Measurements from ENCODE around the gene OR5L2. TPM values are rescaled to one million over a fixed set of nuclear protein-coding genes. Genes with fewer than 3 reads are reported as not detected.
"Not testable (repeated sequence)": the region's sequence is repeated elsewhere in the genome, so short reads cannot be mapped to it uniquely, and the experiment has no call there.

The OR5L2 gene
- total and polyA plus RNA-seq, 4 donors = not detected

- intact Hi-C loops (cut with DNase I) = no loop called here
Observed at GRCh38 chr11:55849037-55849436, 22.0 kb downstream of the OR5L2 start.

DNA sequence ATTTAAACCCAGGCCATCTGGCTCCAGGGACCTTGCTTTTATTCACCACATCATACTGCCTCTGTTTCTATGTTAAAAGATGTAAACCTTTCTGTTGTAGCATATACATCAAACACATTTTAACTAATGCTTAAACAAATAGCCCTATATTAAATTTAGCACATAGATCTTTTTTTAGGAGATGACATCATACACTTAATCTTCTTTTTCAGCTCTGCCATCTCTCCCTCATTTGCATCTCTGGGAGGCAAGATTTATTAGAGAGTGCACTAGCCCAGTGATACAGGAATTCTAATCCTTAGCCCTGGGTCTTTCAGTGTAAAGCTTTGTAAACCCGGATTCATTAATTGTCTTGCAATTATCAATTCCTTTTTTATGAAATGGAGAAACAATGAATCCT, 25.1 kb downstream of the OR5L2 start:
- H3K4me1 ChIP-seq (ENCODE audit: control insufficient read depth in 1 of 2, insufficient read depth in 2 of 2, low read length in 2 of 2) = no peaks in the 10 kb centered on the region
- no peak for DNase-seq
- no peaks in the 10 kb centered on the region for H3K36me3 ChIP-seq (ENCODE audit: control insufficient read depth in 1 of 2, insufficient read depth in 2 of 2, low read length in 1 of 2)
- no peak for ATAC-seq (ENCODE audit: low FRiP score)
- H3K4me3 ChIP-seq (ENCODE audit: low read length in 2 of 2) = no peak overlapping the region
- intact Hi-C loops (cut with DNase I) = no loop called here
- WGBS, 2 donors = 80 to 85% methylated on average over 1 of the region's 1 CpG
- H3K27ac ChIP-seq (ENCODE audit: low read depth in 1 of 2, low read length in 2 of 2) = no peak overlapping the region
- H3K27me3 ChIP-seq (ENCODE audit: control insufficient read depth in 1 of 2, insufficient read depth in 2 of 2, low read length in 1 of 2) = peaks cover 0 to 2% of the 10 kb centered on the region in 2 donors
- H3K9me3 ChIP-seq (ENCODE audit: control insufficient read depth, low read length) = no peaks in the 10 kb centered on the region

More at GRCh38 chr11:55849037-55849436, 22.0 kb downstream of the OR5L2 start:
- H3K9me3 ChIP-seq (ENCODE audit: control insufficient read depth, low read length) = no peaks in the 10 kb centered on the region
- no peaks in the 10 kb centered on the region for H3K4me1 ChIP-seq (ENCODE audit: control insufficient read depth in 1 of 2, insufficient read depth in 2 of 2, low read length in 2 of 2)
- ATAC-seq (ENCODE audit: low FRiP score) (no peak), DNase-seq (no peak)
- no peak overlapping the region for H3K27ac ChIP-seq (ENCODE audit: low read depth in 1 of 2, low read length in 2 of 2)
- H3K27me3 ChIP-seq (ENCODE audit: control insufficient read depth in 1 of 2, insufficient read depth in 2 of 2, low read length in 1 of 2) = no peaks in the 10 kb centered on the region
- no peak overlapping the region for H3K4me3 ChIP-seq (ENCODE audit: low read length in 2 of 2)
- no peaks in the 10 kb centered on the region for H3K36me3 ChIP-seq (ENCODE audit: control insufficient read depth in 1 of 2, insufficient read depth in 2 of 2, low read length in 1 of 2)

DNA sequence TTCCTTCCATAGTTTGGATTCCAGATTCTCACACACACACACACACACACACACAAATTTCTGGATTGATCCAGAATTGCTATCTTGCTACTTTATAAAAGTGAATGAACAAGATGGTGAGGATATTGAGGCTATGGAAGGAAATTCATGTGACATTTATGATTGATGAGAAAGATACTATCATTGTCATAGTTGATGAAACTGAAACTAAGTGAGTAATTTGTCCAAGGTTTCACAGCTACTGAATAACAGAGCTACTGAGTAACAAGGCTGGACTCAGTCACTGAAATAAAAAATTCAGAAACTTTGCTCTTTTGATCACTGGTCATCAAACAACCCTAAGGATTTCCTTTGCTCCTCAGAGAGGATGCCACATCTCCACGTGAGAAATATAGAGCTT, 27.7 kb downstream of the OR5L2 start:
- ATAC-seq (ENCODE audit: low FRiP score) (no peak), DNase-seq (no peak)
- Histone ChIP-seq H3K27ac (ENCODE audit: low read depth in 1 of 2, low read length in 2 of 2) (no peak overlapping the region), H3K27me3 (ENCODE audit: control insufficient read depth in 1 of 2, insufficient read depth in 2 of 2, low read length in 1 of 2) (peaks cover 0 to 2% of the 10 kb centered on the region in 2 donors), H3K36me3 (ENCODE audit: control insufficient read depth in 1 of 2, insufficient read depth in 2 of 2, low read length in 1 of 2) (no peaks in the 10 kb centered on the region), H3K4me3 (ENCODE audit: low read length in 2 of 2) (no peak overlapping the region), H3K4me1 (ENCODE audit: control insufficient read depth in 1 of 2, insufficient read depth in 2 of 2, low read length in 2 of 2) (no peaks in the 10 kb centered on the region), H3K9me3 (ENCODE audit: control insufficient read depth, low read length) (no peaks in the 10 kb centered on the region)
- WGBS, 2 donors = 11 to 15% methylated on average over 1 of the region's 1 CpG
- intact Hi-C loops (cut with DNase I) = no loop called here

- DNase-seq; H3K27ac ChIP-seq (ENCODE audit: low read depth in 1 of 2, low read length in 2 of 2); H3K36me3 ChIP-seq (ENCODE audit: control insufficient read depth in 1 of 2, insufficient read depth in 2 of 2, low read length in 1 of 2); intact Hi-C loops (cut with DNase I); H3K4me3 ChIP-seq (ENCODE audit: low read length in 2 of 2); H3K9me3 ChIP-seq (ENCODE audit: control insufficient read depth, low read length); H3K27me3 ChIP-seq (ENCODE audit: control insufficient read depth in 1 of 2, insufficient read depth in 2 of 2, low read length in 1 of 2); H3K4me1 ChIP-seq (ENCODE audit: control insufficient read depth in 1 of 2, insufficient read depth in 2 of 2, low read length in 2 of 2); ATAC-seq (ENCODE audit: low FRiP score): not testable (repeated sequence)
- 80 to 82% methylated on average over 4 of the region's 4 CpGs for WGBS, 2 donors
Observed at GRCh38 chr11:55867354-55867753, 40.3 kb downstream of the OR5L2 start.

- H3K9me3 ChIP-seq (ENCODE audit: control insufficient read depth, low read length); H3K27me3 ChIP-seq (ENCODE audit: control insufficient read depth in 1 of 2, insufficient read depth in 2 of 2, low read length in 1 of 2); ATAC-seq (ENCODE audit: low FRiP score); intact Hi-C loops (cut with DNase I); DNase-seq; H3K4me1 ChIP-seq (ENCODE audit: control insufficient read depth in 1 of 2, insufficient read depth in 2 of 2, low read length in 2 of 2); H3K36me3 ChIP-seq (ENCODE audit: control insufficient read depth in 1 of 2, insufficient read depth in 2 of 2, low read length in 1 of 2); H3K27ac ChIP-seq (ENCODE audit: low read depth in 1 of 2, low read length in 2 of 2); H3K4me3 ChIP-seq (ENCODE audit: low read length in 2 of 2): not testable (repeated sequence)
- WGBS, 2 donors = 12 to 15% methylated on average over 30 to 33 of the region's 33 CpGs
Observed at GRCh38 chr11:55872731-55873130, 45.7 kb downstream of the OR5L2 start.

- H3K4me3 ChIP-seq (ENCODE audit: low read length in 2 of 2); intact Hi-C loops (cut with DNase I); H3K27ac ChIP-seq (ENCODE audit: low read depth in 1 of 2, low read length in 2 of 2); H3K36me3 ChIP-seq (ENCODE audit: control insufficient read depth in 1 of 2, insufficient read depth in 2 of 2, low read length in 1 of 2); DNase-seq; H3K9me3 ChIP-seq (ENCODE audit: control insufficient read depth, low read length); H3K27me3 ChIP-seq (ENCODE audit: control insufficient read depth in 1 of 2, insufficient read depth in 2 of 2, low read length in 1 of 2); ATAC-seq (ENCODE audit: low FRiP score); H3K4me1 ChIP-seq (ENCODE audit: control insufficient read depth in 1 of 2, insufficient read depth in 2 of 2, low read length in 2 of 2): not testable (repeated sequence)
- 15 to 19% methylated on average over 28 to 34 of the region's 34 CpGs for WGBS, 2 donors
Observed at GRCh38 chr11:55873146-55873545, 46.1 kb downstream of the OR5L2 start.

Other genes with a start within 250 kb of the OR5L2 start
- not detected for gene OR4C11, start 219.6 kb upstream of the OR5L2 start, total RNA-seq
- not detected for gene OR4C11, start 219.6 kb upstream of the OR5L2 start, polyA plus RNA-seq
- not detected for gene OR4P4, start 192.1 kb upstream of the OR5L2 start, total RNA-seq
- gene OR4P4, start 192.1 kb upstream of the OR5L2 start, polyA plus RNA-seq = not detected
- not detected for gene OR4S2, start 178.9 kb upstream of the OR5L2 start, total RNA-seq
- gene OR4S2, start 178.9 kb upstream of the OR5L2 start, polyA plus RNA-seq = 1 to 10 TPM in 1 of 2 donors, not detected in 1; 2.0 TPM
- gene OR4C6, start 165.0 kb upstream of the OR5L2 start, total RNA-seq = not detected
- not detected for gene OR4C6, start 165.0 kb upstream of the OR5L2 start, polyA plus RNA-seq
- not detected for gene OR5D13, start 53.8 kb upstream of the OR5L2 start, total RNA-seq
- not detected for gene OR5D13, start 53.8 kb upstream of the OR5L2 start, polyA plus RNA-seq
- gene OR5D14, start 31.7 kb upstream of the OR5L2 start, total RNA-seq = not detected
- gene OR5D14, start 31.7 kb upstream of the OR5L2 start, polyA plus RNA-seq = not detected
- not detected for gene OR5L1, start 15.9 kb upstream of the OR5L2 start, total RNA-seq
- gene OR5L1, start 15.9 kb upstream of the OR5L2 start, polyA plus RNA-seq = not detected
- gene OR5D18, start 7.6 kb upstream of the OR5L2 start, total RNA-seq = not detected
- gene OR5D18, start 7.6 kb upstream of the OR5L2 start, polyA plus RNA-seq = not detected
- gene OR5D16, start 11.5 kb downstream of the OR5L2 start, total RNA-seq = not detected
- gene OR5D16, start 11.5 kb downstream of the OR5L2 start, polyA plus RNA-seq = not detected
- gene TRIM51, start 56.1 kb downstream of the OR5L2 start, total RNA-seq = not detected
- gene TRIM51, start 56.1 kb downstream of the OR5L2 start, polyA plus RNA-seq = not detected
- not detected for gene OR5W2, start 87.4 kb downstream of the OR5L2 start, total RNA-seq
- not detected for gene OR5W2, start 87.4 kb downstream of the OR5L2 start, polyA plus RNA-seq
- gene OR5I1, start 109.2 kb downstream of the OR5L2 start, total RNA-seq = not detected
- not detected for gene OR5I1, start 109.2 kb downstream of the OR5L2 start, polyA plus RNA-seq
- not detected for gene OR10AG1, start 142.7 kb downstream of the OR5L2 start, total RNA-seq
- not detected for gene OR10AG1, start 142.7 kb downstream of the OR5L2 start, polyA plus RNA-seq
- not detected for gene OR5F1, start 167.4 kb downstream of the OR5L2 start, total RNA-seq
- gene OR5F1, start 167.4 kb downstream of the OR5L2 start, polyA plus RNA-seq = not detected
- not detected for gene OR5AS1, start 200.4 kb downstream of the OR5L2 start, total RNA-seq
- under 1 TPM in 1 of 2 donors, not detected in 1; under 0.01 TPM for gene OR5AS1, start 200.4 kb downstream of the OR5L2 start, polyA plus RNA-seq